HL-60 (cell line): Measurements from ENCODE around the gene RDH8.

Source experiments
- GABPA ChIP-seq: IDR thresholded peaks from 2 replicates; pipeline ENCODE4 v1.6.1; 2012; ENCODE audit warnings: low read depth
- TF ChIP-seq, protein P1 (sequence below): IDR thresholded peaks from one replicate; pipeline ENCODE4 v1.5.1; 2011; ENCODE audit warnings: low read length, control low read depth, inconsistent platforms; ENCODE audit not compliant: insufficient read depth

DNA sequence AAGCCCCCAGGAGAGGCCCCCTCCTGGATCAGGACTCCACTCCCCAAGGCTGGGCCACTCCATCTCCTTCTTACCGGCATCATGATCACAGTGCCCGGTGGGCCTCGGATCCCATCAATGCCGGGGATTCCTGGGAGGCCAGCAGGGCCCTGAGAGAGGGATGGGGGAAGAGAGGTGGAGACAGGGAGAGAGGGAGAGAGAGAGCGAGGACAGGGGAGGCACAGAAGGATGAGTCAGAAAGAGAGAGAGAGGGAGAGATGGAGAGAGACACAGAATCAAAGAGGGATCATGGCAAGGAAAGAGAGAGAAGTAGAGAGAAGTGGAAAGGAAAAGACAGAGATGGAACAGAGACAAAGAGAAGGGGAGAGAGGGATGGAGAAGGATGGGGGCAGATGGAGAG, 16.7 kb upstream of the RDH8 start:
- TF ChIP-seq, protein P1, sequence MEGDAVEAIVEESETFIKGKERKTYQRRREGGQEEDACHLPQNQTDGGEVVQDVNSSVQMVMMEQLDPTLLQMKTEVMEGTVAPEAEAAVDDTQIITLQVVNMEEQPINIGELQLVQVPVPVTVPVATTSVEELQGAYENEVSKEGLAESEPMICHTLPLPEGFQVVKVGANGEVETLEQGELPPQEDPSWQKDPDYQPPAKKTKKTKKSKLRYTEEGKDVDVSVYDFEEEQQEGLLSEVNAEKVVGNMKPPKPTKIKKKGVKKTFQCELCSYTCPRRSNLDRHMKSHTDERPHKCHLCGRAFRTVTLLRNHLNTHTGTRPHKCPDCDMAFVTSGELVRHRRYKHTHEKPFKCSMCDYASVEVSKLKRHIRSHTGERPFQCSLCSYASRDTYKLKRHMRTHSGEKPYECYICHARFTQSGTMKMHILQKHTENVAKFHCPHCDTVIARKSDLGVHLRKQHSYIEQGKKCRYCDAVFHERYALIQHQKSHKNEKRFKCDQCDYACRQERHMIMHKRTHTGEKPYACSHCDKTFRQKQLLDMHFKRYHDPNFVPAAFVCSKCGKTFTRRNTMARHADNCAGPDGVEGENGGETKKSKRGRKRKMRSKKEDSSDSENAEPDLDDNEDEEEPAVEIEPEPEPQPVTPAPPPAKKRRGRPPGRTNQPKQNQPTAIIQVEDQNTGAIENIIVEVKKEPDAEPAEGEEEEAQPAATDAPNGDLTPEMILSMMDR, result no peak
- no peak for TF ChIP-seq GABPA
